Activated CD4-positive, alpha-beta T cell treated with anti-CD3 and anti-CD28 coated beads, Interleukin-2, amount 50 U/mL, for 1 hour (primary cell): ENCODE results near the gene LRRC36.

Source experiments
- DNase-seq: peaks from one replicate; pipeline ENCODE4 v3.0.0-alpha.2; 2020

Gene LRRC36

GRCh38 chr16:67392301-67393059 lies 65.9 kb downstream of the LRRC36 start:
- no peak for DNase-seq

- DNase-seq: peak; percentile 28
Measured at GRCh38 chr16:67393111-67393787, 66.6 kb downstream of the LRRC36 start, which contains the start of gene TPPP3. Gene TPPP3, minus strand, starts transcription at chr16:67393498. Its CDS starts 2,387 bp downstream, at chr16:67391111.

GRCh38 chr16:67393788-67394154 lies 67.2 kb downstream of the LRRC36 start:
- no peak for DNase-seq

GRCh38 chr16:67394155-67395104 lies 67.8 kb downstream of the LRRC36 start:
- no peak for DNase-seq

GRCh38 chr16:67395105-67395457 lies 68.5 kb downstream of the LRRC36 start:
- no peak for DNase-seq

- no peak for DNase-seq
Measured at GRCh38 chr16:67395458-67396158, 69.0 kb downstream of the LRRC36 start.

- no peak for DNase-seq
Measured at GRCh38 chr16:67396159-67397035, 69.8 kb downstream of the LRRC36 start.

GRCh38 chr16:67397036-67397801 lies 70.6 kb downstream of the LRRC36 start:
- DNase-seq: no peak

- no peak for DNase-seq
Measured at GRCh38 chr16:67397812-67398545, 71.4 kb downstream of the LRRC36 start.

- no peak for DNase-seq
Measured at GRCh38 chr16:67398546-67399217, 72.1 kb downstream of the LRRC36 start.

GRCh38 chr16:67399218-67399733 lies 72.7 kb downstream of the LRRC36 start:
- peak; percentile 30 for DNase-seq

- DNase-seq: no peak
Measured at GRCh38 chr16:67399749-67400704, 73.4 kb downstream of the LRRC36 start.

GRCh38 chr16:67400901-67401300 lies 74.3 kb downstream of the LRRC36 start:
- no peak for DNase-seq

GRCh38 chr16:67403976-67404555 lies 77.5 kb downstream of the LRRC36 start:
- DNase-seq: no peak

GRCh38 chr16:67404740-67405226 lies 78.2 kb downstream of the LRRC36 start:
- DNase-seq: no peak

- DNase-seq: no peak
Measured at GRCh38 chr16:67405336-67405735, 78.7 kb downstream of the LRRC36 start.
